HAP-1 (cell line): ENCODE measurements around the gene ARGLU1.

Experiments used
- DNase-seq, 2 experiments: peaks; one replicate each; pipeline ENCODE4 v3.0.0-alpha.2; 2016 to 2020; ENCODE audit warnings: low spot score in 2 of 2
- H3K27me3 ChIP-seq: fragments of 250-450 bp; sonication (Bioruptor Pico); 2 replicates; pipeline ENCODE4 v1.5.1; 2020; ENCODE audit warnings: low read depth, mild to moderate bottlenecking, moderate library complexity
- H3K36me3 ChIP-seq: fragments of 250-450 bp; sonication (Bioruptor Pico); replicated peaks from 2 replicates; pipeline ENCODE4 v1.5.1; 2020; ENCODE audit warnings: mild to moderate bottlenecking
- H3K4me1 ChIP-seq: fragments of 250-450 bp; sonication (Bioruptor Pico); 2 replicates; pipeline ENCODE4 v1.5.1; 2020; ENCODE audit warnings: mild to moderate bottlenecking
- H3K4me3 ChIP-seq: fragments of 250-450 bp; sonication (Bioruptor Pico); 2 replicates; pipeline ENCODE4 v1.5.1; 2020; ENCODE audit warnings: mild to moderate bottlenecking, moderate library complexity
- H3K9me3 ChIP-seq: fragments of 250-450 bp; sonication (Bioruptor Pico); 2 replicates; pipeline ENCODE4 v1.5.1; 2020; ENCODE audit warnings: mild to moderate bottlenecking, moderate library complexity
- in situ Hi-C: fragments of 300-500 bp; cut with MboI; formaldehyde crosslinking; loops from 3 replicates; pipeline ENCODE4 v1.14.3; 2020; ENCODE audit warnings: low sequenced_read_pairs, inconsistent platforms, mixed read lengths

ARGLU1 gene

GRCh38 chr13:106597186-106597585 is 29.2 kb upstream of the ARGLU1 start:
- no peaks in the 10 kb centered on the region for H3K27me3 ChIP-seq
- DNase-seq: no peak
- no peaks in the 10 kb centered on the region for H3K9me3 ChIP-seq
- no peaks in the 10 kb centered on the region for H3K4me1 ChIP-seq
- no peaks in the 10 kb centered on the region for H3K36me3 ChIP-seq
- in situ Hi-C loops: no loop called here
- no peak overlapping the region for H3K4me3 ChIP-seq

GRCh38 chr13:106596275-106596937 is 28.5 kb upstream of the ARGLU1 start:
- in situ Hi-C loops: no loop called here
- H3K9me3 ChIP-seq: no peaks in the 10 kb centered on the region
- no peaks in the 10 kb centered on the region for H3K36me3 ChIP-seq
- no peaks in the 10 kb centered on the region for H3K4me1 ChIP-seq
- no peak for DNase-seq
- no peaks in the 10 kb centered on the region for H3K27me3 ChIP-seq
- H3K4me3 ChIP-seq: no peak overlapping the region

- Histone ChIP-seq H3K9me3 (no peaks in the 10 kb centered on the region), H3K36me3 (no peaks in the 10 kb centered on the region), H3K4me1 (no peaks in the 10 kb centered on the region), H3K4me3 (no peak overlapping the region), H3K27me3 (no peaks in the 10 kb centered on the region)
- in situ Hi-C loops: no loop called here
- DNase-seq: no peak
These were observed 27.7 kb upstream of the ARGLU1 start for GRCh38 chr13:106595625-106596024.

GRCh38 chr13:106594980-106595379 is 27.0 kb upstream of the ARGLU1 start:
- Histone ChIP-seq H3K4me1 (no peaks in the 10 kb centered on the region), H3K4me3 (no peak overlapping the region), H3K27me3 (no peaks in the 10 kb centered on the region), H3K9me3 (no peaks in the 10 kb centered on the region), H3K36me3 (no peaks in the 10 kb centered on the region)
- no peak for DNase-seq
- in situ Hi-C loops: no loop called here

GRCh38 chr13:106593132-106593531 is 25.2 kb upstream of the ARGLU1 start:
- in situ Hi-C loops: no loop called here
- no peaks in the 10 kb centered on the region for H3K36me3 ChIP-seq
- H3K4me3 ChIP-seq: no peak overlapping the region
- no peaks in the 10 kb centered on the region for H3K4me1 ChIP-seq
- no peak for DNase-seq
- no peaks in the 10 kb centered on the region for H3K27me3 ChIP-seq
- no peaks in the 10 kb centered on the region for H3K9me3 ChIP-seq

GRCh38 chr13:106591299-106591698 is 23.4 kb upstream of the ARGLU1 start:
- H3K36me3 ChIP-seq: no peaks in the 10 kb centered on the region
- H3K4me3 ChIP-seq: no peak overlapping the region
- no peaks in the 10 kb centered on the region for H3K9me3 ChIP-seq
- no peaks in the 10 kb centered on the region for H3K4me1 ChIP-seq
- no peak for DNase-seq
- in situ Hi-C loops: no loop called here
- H3K27me3 ChIP-seq: no peaks in the 10 kb centered on the region

- H3K4me1 ChIP-seq: no peaks in the 10 kb centered on the region
- in situ Hi-C loops: no loop called here
- H3K27me3 ChIP-seq: no peaks in the 10 kb centered on the region
- no peak overlapping the region for H3K4me3 ChIP-seq
- no peaks in the 10 kb centered on the region for H3K36me3 ChIP-seq
- no peak for DNase-seq
- no peaks in the 10 kb centered on the region; the same call in none of the 2 replicates for H3K9me3 ChIP-seq
These were observed 21.8 kb upstream of the ARGLU1 start for GRCh38 chr13:106589716-106590115.

GRCh38 chr13:106588367-106588766 is 20.4 kb upstream of the ARGLU1 start:
- Histone ChIP-seq H3K9me3 (no peaks in the 10 kb centered on the region; the same call in none of the 2 replicates), H3K4me3 (no peak overlapping the region), H3K4me1 (no peaks in the 10 kb centered on the region), H3K27me3 (no peaks in the 10 kb centered on the region), H3K36me3 (no peaks in the 10 kb centered on the region)
- DNase-seq: no peak
- in situ Hi-C loops: no loop called here

- DNase-seq: no peak
- Histone ChIP-seq H3K4me3 (no peak overlapping the region), H3K4me1 (no peaks in the 10 kb centered on the region), H3K9me3 (no peaks in the 10 kb centered on the region; the same call in none of the 2 replicates), H3K27me3 (no peaks in the 10 kb centered on the region), H3K36me3 (no peaks in the 10 kb centered on the region)
- in situ Hi-C loops: no loop called here
These were observed 19.9 kb upstream of the ARGLU1 start for GRCh38 chr13:106587787-106588186.

- in situ Hi-C loops: no loop called here
- no peaks in the 10 kb centered on the region; the same call in none of the 2 replicates for H3K9me3 ChIP-seq
These were observed 18.8 kb upstream of the ARGLU1 start for GRCh38 chr13:106586648-106587166.

GRCh38 chr13:106581225-106581624 is 13.3 kb upstream of the ARGLU1 start:
- no peak for DNase-seq
- H3K4me3 ChIP-seq: no peak overlapping the region
- no peaks in the 10 kb centered on the region for H3K36me3 ChIP-seq
- in situ Hi-C loops: no loop called here
- no peaks in the 10 kb centered on the region; the same call in none of the 2 replicates for H3K9me3 ChIP-seq
- no peaks in the 10 kb centered on the region for H3K4me1 ChIP-seq
- no peaks in the 10 kb centered on the region for H3K27me3 ChIP-seq

More at GRCh38 chr13:106586648-106587166, 18.8 kb upstream of the ARGLU1 start:
- Histone ChIP-seq H3K36me3 (no peaks in the 10 kb centered on the region), H3K27me3 (no peaks in the 10 kb centered on the region), H3K4me1 (no peaks in the 10 kb centered on the region), H3K4me3 (no peak overlapping the region)
- DNase-seq: no peak

GRCh38 chr13:106575896-106576295 is 8.0 kb upstream of the ARGLU1 start:
- in situ Hi-C loops: no loop called here
- Histone ChIP-seq H3K4me3 (no peak overlapping the region), H3K9me3 (no peaks in the 10 kb centered on the region), H3K4me1 (no peaks in the 10 kb centered on the region), H3K36me3 (no peaks in the 10 kb centered on the region), H3K27me3 (no peaks in the 10 kb centered on the region)
- no peak for DNase-seq

- in situ Hi-C loops: loop anchor here (25.0 kb wide), 1 partner anchor 338 kb away; no protein-coding TSS in a partner anchor
These were observed 5.9 kb upstream of the ARGLU1 start for GRCh38 chr13:106573868-106574267.

GRCh38 chr13:106573284-106573846 is 5.4 kb upstream of the ARGLU1 start:
- no peaks in the 10 kb centered on the region for H3K4me1 ChIP-seq
- in situ Hi-C loops: loop anchor here (25.0 kb wide), 1 partner anchor 339 kb away; no protein-coding TSS in a partner anchor

More at GRCh38 chr13:106573868-106574267, 5.9 kb upstream of the ARGLU1 start:
- no peak for DNase-seq
- Histone ChIP-seq H3K4me3 (no peak overlapping the region), H3K9me3 (no peaks in the 10 kb centered on the region), H3K4me1 (no peaks in the 10 kb centered on the region), H3K36me3 (no peaks in the 10 kb centered on the region), H3K27me3 (no peaks in the 10 kb centered on the region)

More at GRCh38 chr13:106573284-106573846, 5.4 kb upstream of the ARGLU1 start:
- no peaks in the 10 kb centered on the region for H3K27me3 ChIP-seq
- no peaks in the 10 kb centered on the region for H3K9me3 ChIP-seq
- H3K4me3 ChIP-seq: no peak overlapping the region
- no peaks in the 10 kb centered on the region for H3K36me3 ChIP-seq
- no peak for DNase-seq
